Right renal cortex interstitium (tissue), 3 donors: ENCODE measurements around the gene GID8. TPM values are rescaled to one million over a fixed set of nuclear protein-coding genes. Genes with fewer than 3 reads are reported as not detected.

Experiments used
- polyA plus RNA-seq, 3 donors: library from polyadenylated mRNA; unstranded; fragments of 120-200 nt; gene quantifications; one replicate each; pipeline ENCODE4 v1.2.1, GENCODE V29; 2013; ENCODE audit not compliant: insufficient read length in 3 of 3

Gene GID8
- polyA plus RNA-seq, 3 donors = 48.9 to 54.1 (median 52.0) TPM

Other genes starting within 250 kb of the GID8 start
- 1 to 10 TPM in 2 of 3 donors, under 1 TPM in 1; 0.96 to 1.2 (median 1.0) TPM for gene NTSR1, start 229.3 kb upstream of the GID8 start, polyA plus RNA-seq
- 10 to 100 TPM; 15.0 to 16.0 (median 15.2) TPM for gene MRGBP, start 141.7 kb upstream of the GID8 start, polyA plus RNA-seq
- gene OGFR, start 133.3 kb upstream of the GID8 start, polyA plus RNA-seq = 10 to 100 TPM; 23.9 to 24.5 (median 24.2) TPM
- 10 to 100 TPM; 12.7 to 19.5 (median 14.1) TPM for gene COL9A3, start 121.1 kb upstream of the GID8 start, polyA plus RNA-seq
- gene TCFL5, start 76.3 kb upstream of the GID8 start, polyA plus RNA-seq = 10 to 100 TPM; 12.5 to 13.0 (median 12.5) TPM
- 10 to 100 TPM; 49.0 to 58.6 (median 57.1) TPM for gene DIDO1, start 11.6 kb upstream of the GID8 start, polyA plus RNA-seq
- 1 to 10 TPM in 2 of 3 donors, under 1 TPM in 1; 0.95 to 1.2 (median 1.1) TPM for gene SLC17A9, start 14.6 kb downstream of the GID8 start, polyA plus RNA-seq
- gene BHLHE23, start 68.8 kb downstream of the GID8 start, polyA plus RNA-seq = not detected